Femur (tissue), 1 donor: ENCODE data around the gene TUBGCP4.

ENCODE experiments used
- DNase-seq: peaks from one replicate; pipeline ENCODE4 v3.0.0-alpha.2; 2017

TUBGCP4 gene

GRCh38 chr15:43404130-43404529, 33.2 kb downstream of the TUBGCP4 start:
- no peak for DNase-seq

DNA sequence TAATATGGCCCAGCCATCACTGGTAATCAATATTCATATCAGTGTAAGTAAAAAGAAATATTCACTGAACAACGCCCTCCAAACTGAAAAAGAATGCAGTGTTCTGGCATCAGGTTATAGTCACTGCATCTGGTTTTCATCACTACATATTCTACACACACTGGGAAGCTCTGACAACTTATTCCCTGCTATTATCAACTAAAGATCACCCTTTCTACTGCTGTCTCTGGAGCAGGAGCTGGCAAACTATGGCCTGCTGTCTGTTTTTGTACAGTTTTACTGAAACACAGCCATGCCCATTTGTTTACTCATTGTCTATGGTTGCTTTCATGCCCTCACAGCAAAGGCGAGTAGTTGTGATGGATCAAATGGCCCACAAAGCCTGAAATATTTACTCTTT, 35.3 kb downstream of the TUBGCP4 start:
- DNase-seq = no peak

DNA sequence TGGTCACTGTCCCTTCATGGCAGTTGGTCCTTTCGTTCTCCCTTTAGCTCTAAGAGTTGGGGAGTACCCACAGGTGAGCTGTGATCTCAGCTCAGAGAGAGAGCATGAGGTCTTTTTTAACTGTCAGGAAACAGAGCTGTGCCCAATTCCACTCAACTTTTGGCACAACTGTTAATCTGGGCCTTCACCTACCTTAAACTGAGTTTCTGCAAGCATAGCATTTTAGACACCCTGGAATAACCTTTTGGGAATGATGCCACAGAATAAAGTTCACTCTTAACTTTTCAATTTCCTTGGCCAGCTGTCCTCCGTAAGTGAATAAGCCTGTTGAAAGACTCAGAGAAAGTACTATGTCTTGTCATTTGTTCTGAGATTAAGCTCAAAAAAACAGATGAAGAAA, 35.9 kb downstream of the TUBGCP4 start:
- no peak for DNase-seq

GRCh38 chr15:43408789-43409188, 37.9 kb downstream of the TUBGCP4 start:
- no peak for DNase-seq

DNA sequence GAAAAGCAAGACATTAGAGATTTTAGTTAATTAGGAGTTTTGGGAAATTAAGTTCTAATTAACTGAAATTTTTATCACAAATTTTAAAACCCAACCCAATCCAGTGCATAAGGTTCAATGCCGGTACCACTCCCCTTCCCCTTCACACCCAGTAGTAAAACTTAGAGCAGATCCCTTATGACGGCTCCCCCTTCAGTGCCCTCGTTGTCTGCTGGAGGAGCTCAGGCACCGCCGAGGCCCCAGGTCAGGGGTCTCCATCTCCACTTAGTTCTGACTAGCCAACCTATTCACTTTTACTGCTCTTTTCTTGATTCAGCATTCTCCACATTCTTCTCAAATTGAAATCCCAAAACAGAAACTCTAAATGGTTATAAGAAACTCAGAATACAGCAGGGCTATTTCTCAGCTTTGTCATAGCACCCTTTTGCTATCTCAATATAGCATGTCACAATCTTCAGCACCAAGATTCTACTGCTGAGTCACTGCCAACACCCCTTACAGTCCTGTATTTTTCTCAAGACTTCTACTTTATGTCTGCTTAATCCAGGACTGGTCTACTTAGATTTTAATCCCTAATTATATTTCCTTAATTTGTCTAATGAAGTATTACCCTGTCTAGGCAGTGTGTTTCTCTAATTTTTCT, 39.8 kb downstream of the TUBGCP4 start:
- no peak for DNase-seq

GRCh38 chr15:43412096-43412495, 41.2 kb downstream of the TUBGCP4 start:
- no peak for DNase-seq

DNA sequence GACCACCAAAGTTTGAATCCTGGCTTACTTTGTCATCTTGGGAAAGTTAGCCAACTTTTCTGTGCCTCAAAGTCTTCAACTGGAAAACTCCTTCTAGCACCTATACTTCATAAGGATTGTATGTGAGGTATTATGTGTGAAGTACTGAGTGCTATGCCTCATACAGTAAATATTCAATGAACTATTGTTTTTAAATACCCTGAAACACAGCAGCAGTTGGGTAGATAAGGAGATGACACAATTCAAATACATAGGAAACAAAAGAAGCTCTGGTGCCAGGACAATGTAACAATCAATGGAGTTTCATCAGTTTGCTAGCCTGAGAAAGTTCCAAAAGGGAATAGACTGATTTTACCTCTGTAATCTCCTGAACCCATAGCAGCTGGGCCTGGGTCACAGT, 43.3 kb downstream of the TUBGCP4 start:
- DNase-seq = no peak

DNA sequence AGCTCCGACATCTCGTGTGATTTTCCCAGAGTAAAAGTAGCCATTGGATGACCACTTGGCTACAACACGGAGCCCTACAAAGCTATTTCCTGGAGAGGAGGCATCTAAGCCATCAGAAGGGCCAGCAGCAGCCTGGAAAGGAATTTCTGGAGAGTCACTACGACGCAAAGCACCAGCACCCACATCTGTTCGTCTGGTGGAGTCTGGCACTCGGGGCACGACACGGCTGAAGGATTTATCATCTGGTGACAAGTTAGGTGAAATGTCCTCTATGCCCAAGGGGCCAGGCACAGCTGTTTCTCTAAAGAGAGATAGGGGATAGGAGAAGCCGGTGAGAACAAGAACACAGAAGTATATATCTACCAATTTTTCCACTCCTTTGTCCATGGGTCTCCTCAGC, 49.5 kb downstream of the TUBGCP4 start:
- no peak for DNase-seq

GRCh38 chr15:43420876-43421275, 50.0 kb downstream of the TUBGCP4 start:
- DNase-seq = no peak

GRCh38 chr15:43423793-43424192, 52.9 kb downstream of the TUBGCP4 start:
- no peak for DNase-seq

DNA sequence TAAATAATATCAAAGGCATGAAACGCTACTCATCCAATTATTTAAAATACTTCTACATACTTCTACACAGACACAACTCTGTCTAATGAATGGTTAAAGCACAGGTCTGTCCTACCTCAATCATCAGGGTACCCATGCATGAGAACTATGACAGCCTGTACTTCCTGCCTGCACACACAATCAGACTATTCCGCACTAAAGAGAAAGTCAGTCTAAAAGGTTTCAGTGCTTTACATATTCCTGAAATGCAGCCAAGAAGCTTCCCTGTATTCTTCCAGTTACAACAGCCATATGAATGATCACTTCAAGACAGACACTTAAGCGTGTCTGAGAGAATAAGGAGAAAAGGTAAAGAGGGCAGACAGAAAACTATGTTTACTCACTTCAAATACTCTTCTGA, 58.8 kb downstream of the TUBGCP4 start:
- no peak for DNase-seq

DNA sequence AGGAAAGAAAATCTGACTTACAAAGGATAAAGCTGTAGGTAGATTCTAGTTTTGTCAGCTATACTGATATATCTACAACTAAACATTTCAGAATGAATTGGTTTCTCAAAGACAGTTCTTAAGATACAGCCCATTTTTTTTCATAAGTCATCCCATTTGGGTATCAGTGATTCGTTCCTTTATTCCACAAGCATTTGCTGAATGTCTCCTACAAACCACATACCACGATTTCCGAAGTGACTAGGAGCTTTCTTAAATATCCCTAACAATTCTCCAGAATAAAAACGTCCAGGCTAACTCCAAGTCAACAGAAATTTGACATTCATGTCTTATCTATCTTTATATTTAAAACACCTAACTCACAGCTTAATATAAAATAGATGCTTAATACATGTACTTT, 62.3 kb downstream of the TUBGCP4 start:
- no peak for DNase-seq

DNA sequence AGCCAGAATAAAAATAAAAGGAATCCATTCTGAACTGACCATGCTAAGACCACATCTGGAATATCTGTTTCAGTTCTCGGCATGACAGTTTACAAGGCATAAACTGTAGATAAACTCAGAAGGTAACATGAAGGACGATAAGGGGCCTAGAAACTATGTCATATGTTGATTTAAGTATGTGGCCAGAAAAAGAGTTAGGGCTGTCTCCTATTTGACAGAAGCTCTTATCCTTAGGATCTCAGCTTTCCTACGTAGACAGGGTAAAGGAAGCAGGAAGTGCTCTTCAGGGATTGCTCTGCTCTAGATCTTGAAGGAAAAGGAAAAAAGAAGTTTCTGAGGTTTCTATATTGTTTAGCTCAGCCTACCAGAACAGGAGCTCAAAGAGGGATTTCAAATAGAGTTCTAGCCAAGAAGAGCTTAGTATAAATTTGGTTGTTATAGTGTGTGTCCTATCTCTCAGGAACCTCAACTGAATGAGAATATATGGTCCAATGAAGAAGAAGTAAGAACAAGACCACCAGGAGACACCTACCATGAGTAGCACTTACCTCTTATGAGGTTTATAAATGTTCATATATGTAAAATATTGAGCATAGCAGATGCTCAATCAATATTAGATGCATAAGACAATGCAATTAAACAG, 62.9 kb downstream of the TUBGCP4 start:
- DNase-seq = no peak

DNA sequence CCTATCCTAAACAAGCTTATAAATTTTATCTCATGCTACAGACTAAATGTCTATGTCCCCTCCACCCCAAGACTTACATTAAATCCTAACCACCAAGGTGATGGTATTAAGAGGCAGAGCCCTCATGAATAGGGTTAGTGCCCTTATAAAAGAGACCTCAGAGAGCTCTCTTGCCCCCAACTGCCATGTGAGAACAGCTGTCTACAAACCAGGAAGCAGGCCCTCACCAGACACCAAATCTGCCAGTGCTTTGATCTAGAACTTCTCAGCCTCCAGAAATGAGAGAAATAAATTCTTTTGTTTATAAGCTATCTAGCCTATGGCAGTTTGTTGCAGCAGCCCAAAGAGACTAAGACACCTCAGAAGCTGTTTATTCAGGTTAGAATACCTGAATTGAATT, 63.5 kb downstream of the TUBGCP4 start:
- DNase-seq = no peak

GRCh38 chr15:43436395-43436794, 65.5 kb downstream of the TUBGCP4 start:
- DNase-seq = no peak

GRCh38 chr15:43439268-43439667, 68.4 kb downstream of the TUBGCP4 start:
- DNase-seq = no peak

DNA sequence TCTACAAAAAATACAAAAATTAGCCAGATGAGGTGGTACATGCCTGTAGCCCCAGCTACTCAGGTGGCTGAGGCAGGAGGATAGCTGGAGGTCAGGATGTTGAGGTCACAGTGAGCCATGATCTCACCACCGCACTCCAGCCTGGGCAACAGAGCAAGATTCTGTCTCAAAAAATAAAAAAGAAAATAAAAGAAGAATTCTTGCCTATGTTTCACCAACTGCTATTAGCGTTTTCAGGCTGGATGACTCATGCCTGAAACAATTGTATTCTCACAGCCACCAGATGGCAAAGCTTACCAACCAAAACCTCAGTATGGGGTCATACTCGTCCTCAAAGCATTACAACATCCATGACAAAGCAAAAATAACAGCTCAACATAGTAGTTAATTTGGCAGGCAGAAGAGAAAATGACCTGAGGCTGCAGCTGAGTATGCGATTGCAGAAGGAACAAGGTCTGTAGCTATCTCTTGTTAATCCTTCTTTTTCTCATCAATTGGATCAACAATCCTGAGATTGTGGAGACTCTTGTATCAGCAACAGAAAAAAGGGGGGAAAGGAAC, 69.9 kb downstream of the TUBGCP4 start:
- peak; percentile 38 for DNase-seq

DNA sequence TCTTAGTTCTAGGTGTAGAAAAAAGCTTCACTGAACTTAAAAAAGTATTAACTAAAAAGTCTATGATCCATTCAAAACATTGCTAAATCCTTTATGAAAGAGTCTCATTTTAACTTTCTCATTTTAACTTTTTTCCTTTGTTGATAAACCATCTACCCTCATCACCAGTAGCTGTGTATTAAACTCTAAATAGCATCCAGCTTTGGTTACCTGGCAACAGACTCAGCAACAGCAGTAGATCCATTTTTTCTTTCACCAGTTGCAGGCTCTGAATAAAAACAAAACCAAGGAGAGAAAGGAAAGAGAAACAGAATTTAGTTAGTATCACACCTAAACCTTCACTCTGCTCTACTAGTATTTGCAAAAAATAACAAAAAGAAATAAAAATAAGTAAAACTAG, 70.4 kb downstream of the TUBGCP4 start:
- DNase-seq = no peak

GRCh38 chr15:43446344-43446743, 75.4 kb downstream of the TUBGCP4 start:
- DNase-seq = no peak

DNA sequence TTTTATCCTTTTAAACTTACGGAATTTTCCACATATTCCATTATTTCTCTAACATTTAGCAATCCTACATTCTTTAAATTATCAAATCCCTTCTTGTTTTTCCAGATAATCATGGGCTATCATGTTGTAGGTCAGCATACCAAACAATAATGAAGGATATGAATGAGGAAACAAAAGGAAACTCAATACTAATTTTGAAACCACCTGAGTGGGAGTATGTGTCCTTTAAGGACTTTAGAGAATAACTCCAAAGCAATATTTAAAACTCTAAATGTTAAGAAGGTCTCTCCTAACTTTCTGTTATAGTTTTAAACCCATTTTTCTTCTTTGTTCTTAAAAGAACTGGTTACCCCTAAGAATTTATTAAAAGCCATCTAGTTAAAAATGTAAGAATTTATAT, 79.1 kb downstream of the TUBGCP4 start:
- DNase-seq = no peak
